Panc1 (cell line): ENCODE data around the gene SF3B2. TPM values are rescaled to one million over a fixed set of nuclear protein-coding genes. Genes with fewer than 3 reads are reported as not detected.

Experiments used
- ATAC-seq: fragments of 200-7000 bp; cut with Tn5 transposase; 2 replicates; pipeline ENCODE4 v1.9.1; 2020; ENCODE audit warnings: mild to moderate bottlenecking, moderate library complexity
- BruUV-seq: library from RNA; stranded (reverse); fragments of 400-500 nt; replicated peaks from 2 replicates; lab custom pipeline; 2021; lab: Mats Ljungman, UMichigan
- CTCF ChIA-PET: fragments of 300-600 bp; sonication (Branson Sonifier 250); formaldehyde crosslinking; loops from one replicate; lab custom pipeline; 2022; ENCODE audit warnings: antibody characterized with exemption; lab: Charles Lee
- POLR2A ChIA-PET: fragments of 300-600 bp; sonication (Branson Sonifier 250); formaldehyde crosslinking; loops from one replicate; lab custom pipeline; 2022; ENCODE audit warnings: antibody characterized with exemption; lab: Charles Lee
- DNase-seq: peaks from one replicate; pipeline ENCODE4 v3.0.0-alpha.2; 2010; ENCODE audit warnings: low read depth, low spot score
- H3K27ac ChIP-seq: 2 replicates; pipeline ENCODE4 v1.5.1; 2011; ENCODE audit warnings: mild to moderate bottlenecking, low read length, inconsistent platforms
- H3K27me3 ChIP-seq: fragments of 200-500 bp; sonication (Bioruptor generic); 2 replicates; pipeline ENCODE4 v1.6.0; 2014; ENCODE audit warnings: low read length, inconsistent platforms; ENCODE audit not compliant: control insufficient read depth, insufficient read depth
- H3K36me3 ChIP-seq: fragments of 200-500 bp; sonication (Bioruptor generic); 2 replicates; pipeline ENCODE4 v1.5.1; 2014; ENCODE audit warnings: inconsistent platforms, mild to moderate bottlenecking, low read length, moderate library complexity; ENCODE audit not compliant: control insufficient read depth, insufficient read depth
- H3K4me1 ChIP-seq: 2 replicates; pipeline ENCODE4 v1.5.1; 2011; ENCODE audit warnings: inconsistent platforms, mild to moderate bottlenecking, low read length, moderate library complexity; ENCODE audit not compliant: control insufficient read depth, insufficient read depth
- H3K4me3 ChIP-seq, 2 experiments: 2 replicates each; pipeline ENCODE4 v1.5.1; 2011 to 2012; ENCODE audit warnings: low read depth in 2 of 2, low read length in 2 of 2, mild to moderate bottlenecking in 2 of 2, inconsistent platforms in 1 of 2, moderate library complexity in 1 of 2
- H3K9me3 ChIP-seq: fragments of 200-500 bp; sonication (Bioruptor generic); 2 replicates; pipeline ENCODE4 v1.5.1; 2014; ENCODE audit warnings: low read depth, mild to moderate bottlenecking, inconsistent platforms, low read length, moderate library complexity; ENCODE audit not compliant: control insufficient read depth, insufficient read depth
- CTCF ChIP-seq: fragments of 450-650 bp; IDR thresholded peaks from 2 replicates; pipeline ENCODE4 v1.5.1; 2017; ENCODE audit warnings: mild to moderate bottlenecking
- POLR2AphosphoS5 ChIP-seq: IDR thresholded peaks from 2 replicates; pipeline ENCODE4 v1.6.1; 2012; ENCODE audit warnings: mild to moderate bottlenecking, low read depth, low read length, moderate library complexity
- SIN3A ChIP-seq: IDR thresholded peaks from 2 replicates; pipeline ENCODE4 v1.6.1; 2012; ENCODE audit warnings: low read depth, mild to moderate bottlenecking, low read length, moderate library complexity, borderline replicate concordance; ENCODE audit not compliant: insufficient read depth
- TCF7L2 ChIP-seq: IDR thresholded peaks from 2 replicates; pipeline ENCODE4 v1.6.1; 2011; ENCODE audit warnings: mild to moderate bottlenecking, low read depth, low read length, inconsistent platforms
- in situ Hi-C: cut with HindIII; loops from 2 replicates; pipeline ENCODE4 v1.10.0; 2016; ENCODE audit warnings: low sequenced_read_pairs, low pct_unique_long_range_greater_than_20kb
- intact Hi-C: fragments of 100-400 bp; cut with micrococcal nuclease; formaldehyde crosslinking; loops from one replicate; pipeline ENCODE4 v1.10.0; 2022; ENCODE audit not compliant: unreplicated experiment
- total RNA-seq: library from RNA; stranded (reverse); gene quantifications from one replicate; pipeline ENCODE4 v1.2.1, GENCODE V29; 2021; ENCODE audit not compliant: unreplicated experiment
- TF ChIP-seq, protein P1 (sequence below), 2 experiments: IDR thresholded peaks; 2 replicates each; pipeline ENCODE4 v1.6.1; 2011 to 2012; ENCODE audit warnings: low read depth in 2 of 2, control low read depth in 1 of 2, low read length in 1 of 2, mild to moderate bottlenecking in 1 of 2, moderate library complexity in 1 of 2; ENCODE audit not compliant: insufficient read depth in 1 of 2

Gene SF3B2
- total RNA-seq, 1 experiment from 2014 or later: 271 TPM

GRCh38 chr11:66020212-66020611 lies 32.0 kb upstream of the SF3B2 start:
- BruUV-seq: no TSS peak
- intact Hi-C loops: no loop called here
- ChIA-PET POLR2A (no interaction called here), CTCF (interaction anchor here (0.6 kb wide), 1 partner anchor 341 kb away, joined by 5 read pairs; no protein-coding TSS in a partner anchor)
- H3K27me3 ChIP-seq: no peaks in the 10 kb centered on the region
- in situ Hi-C loops: no loop called here
- DNase-seq: no peak
- H3K27ac ChIP-seq: 0 out of 2 replicates have a peak overlapping the region, but pooled peaks have one; percentile 25
- H3K9me3 ChIP-seq: no peaks in the 10 kb centered on the region
- H3K36me3 ChIP-seq: no peaks in the 10 kb centered on the region
- no peak for ATAC-seq
- H3K4me1 ChIP-seq: peaks cover 23% of the 10 kb centered on the region
- TF ChIP-seq CTCF (no peak), POLR2AphosphoS5 (no peak), TCF7L2 (no peak)
- TF ChIP-seq, protein P1, sequence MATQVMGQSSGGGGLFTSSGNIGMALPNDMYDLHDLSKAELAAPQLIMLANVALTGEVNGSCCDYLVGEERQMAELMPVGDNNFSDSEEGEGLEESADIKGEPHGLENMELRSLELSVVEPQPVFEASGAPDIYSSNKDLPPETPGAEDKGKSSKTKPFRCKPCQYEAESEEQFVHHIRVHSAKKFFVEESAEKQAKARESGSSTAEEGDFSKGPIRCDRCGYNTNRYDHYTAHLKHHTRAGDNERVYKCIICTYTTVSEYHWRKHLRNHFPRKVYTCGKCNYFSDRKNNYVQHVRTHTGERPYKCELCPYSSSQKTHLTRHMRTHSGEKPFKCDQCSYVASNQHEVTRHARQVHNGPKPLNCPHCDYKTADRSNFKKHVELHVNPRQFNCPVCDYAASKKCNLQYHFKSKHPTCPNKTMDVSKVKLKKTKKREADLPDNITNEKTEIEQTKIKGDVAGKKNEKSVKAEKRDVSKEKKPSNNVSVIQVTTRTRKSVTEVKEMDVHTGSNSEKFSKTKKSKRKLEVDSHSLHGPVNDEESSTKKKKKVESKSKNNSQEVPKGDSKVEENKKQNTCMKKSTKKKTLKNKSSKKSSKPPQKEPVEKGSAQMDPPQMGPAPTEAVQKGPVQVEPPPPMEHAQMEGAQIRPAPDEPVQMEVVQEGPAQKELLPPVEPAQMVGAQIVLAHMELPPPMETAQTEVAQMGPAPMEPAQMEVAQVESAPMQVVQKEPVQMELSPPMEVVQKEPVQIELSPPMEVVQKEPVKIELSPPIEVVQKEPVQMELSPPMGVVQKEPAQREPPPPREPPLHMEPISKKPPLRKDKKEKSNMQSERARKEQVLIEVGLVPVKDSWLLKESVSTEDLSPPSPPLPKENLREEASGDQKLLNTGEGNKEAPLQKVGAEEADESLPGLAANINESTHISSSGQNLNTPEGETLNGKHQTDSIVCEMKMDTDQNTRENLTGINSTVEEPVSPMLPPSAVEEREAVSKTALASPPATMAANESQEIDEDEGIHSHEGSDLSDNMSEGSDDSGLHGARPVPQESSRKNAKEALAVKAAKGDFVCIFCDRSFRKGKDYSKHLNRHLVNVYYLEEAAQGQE (IDR thresholded peaks at IDR 0.05; ENCODE audit: insufficient read depth in 1 of 2, low read depth in 2 of 2, low read length in 1 of 2): no peak
- no peak overlapping the region for H3K4me3 ChIP-seq

DNA sequence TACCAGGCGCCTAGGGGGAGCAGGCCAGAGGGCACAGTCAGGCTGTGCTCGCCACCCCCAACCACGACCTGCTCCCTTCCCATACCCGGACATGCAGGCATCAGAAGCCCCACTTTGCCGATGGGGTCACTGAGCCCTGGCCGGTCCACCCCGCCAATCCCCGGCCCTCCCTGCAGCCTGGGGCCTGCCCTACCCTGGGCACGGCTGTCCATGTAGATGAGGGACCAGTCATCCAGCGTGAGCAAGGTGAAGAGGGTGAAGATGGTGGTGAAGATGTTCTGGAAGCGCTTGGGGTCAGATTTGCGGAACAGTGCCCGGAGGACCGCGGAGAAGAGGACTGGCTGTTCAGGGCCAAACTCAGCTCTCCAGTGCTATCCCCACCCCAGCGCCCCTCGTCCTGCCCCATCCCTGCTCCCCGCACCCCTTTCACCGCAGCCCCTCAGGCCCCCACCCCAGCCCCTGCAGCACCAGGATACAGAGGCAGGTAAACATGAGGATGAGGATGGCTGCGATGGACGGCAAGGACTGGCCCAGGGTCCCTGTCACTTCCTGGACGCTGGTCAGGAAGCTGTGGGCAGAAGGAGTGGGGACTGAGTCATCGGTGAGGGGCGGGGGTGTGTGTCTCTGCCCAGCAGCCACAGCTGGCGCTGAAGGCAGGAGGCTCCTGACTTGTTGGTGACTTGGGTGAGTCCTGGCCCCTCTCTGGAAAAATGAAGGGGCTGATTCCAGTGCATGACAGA lies 31.4 kb upstream of the SF3B2 start:
- DNase-seq: no peak
- peak; percentile 78 for ATAC-seq
- Histone ChIP-seq H3K27me3 (no peaks in the 10 kb centered on the region), H3K4me1 (peaks cover 17% of the 10 kb centered on the region), H3K27ac (peak overlapping the region; percentile 5; the same call in 1 of the 2 replicates), H3K9me3 (no peaks in the 10 kb centered on the region), H3K4me3 (no peak overlapping the region), H3K36me3 (no peaks in the 10 kb centered on the region)
- in situ Hi-C loops (no loop called here), intact Hi-C loops (no loop called here)
- no TSS peak for BruUV-seq
- ChIA-PET CTCF (interaction anchor here (1.6 kb wide), 1 partner anchor 136 kb away, joined by 5 read pairs; no protein-coding TSS in a partner anchor), POLR2A (no interaction called here)
- TF ChIP-seq CTCF: no peak
- no peak for TF ChIP-seq POLR2AphosphoS5
- TF ChIP-seq SIN3A: no peak
- TF ChIP-seq, protein P1 (IDR thresholded peaks at IDR 0.05; ENCODE audit: insufficient read depth in 1 of 2, low read depth in 2 of 2, low read length in 1 of 2): no peak
- TF ChIP-seq TCF7L2: no peak
